ENCODE measurements around the gene KANK2. TPM values are rescaled to one million over a fixed set of nuclear protein-coding genes. Genes with fewer than 3 reads are reported as not detected.
A peak's percentile ranks its signal among the peaks of the same experiment; 100 is the strongest.

KANK2 gene
- total RNA-seq, 2 donors from 2014 or later: 74.2 to 87.7 TPM

- no peaks in the 10 kb centered on the region for H3K27me3 Mint-ChIP-seq (ENCODE audit: insufficient read depth)
- Histone ChIP-seq H3K4me3 (ENCODE audit: low read length) (peak within 1 kb of the TSS; percentile 92), H3K27me3 (ENCODE audit: control insufficient read depth, insufficient read depth, low read length, poor library complexity, severe bottlenecking) (no peaks in the 10 kb centered on the region), H3K27ac (ENCODE audit: low read depth, low read length) (no peak within 1 kb of the TSS), H3K9ac (ENCODE audit: extremely low read depth, low read length, poor library complexity, severe bottlenecking) (peak within 1 kb of the TSS; percentile 75), H3K36me3 (ENCODE audit: control insufficient read depth, insufficient read depth, low read length) (peaks cover 7% of the 10 kb centered on the region), H3K9me3 (ENCODE audit: control insufficient read depth, low read length) (no peaks in the 10 kb centered on the region), H3K4me1 (ENCODE audit: control insufficient read depth, insufficient read depth, low read length) (no peaks in the 10 kb centered on the region)
- peak; percentile 14 for TF ChIP-seq CTCF (conservative IDR thresholded peaks at IDR 0.05)
- peaks cover 11% of the 10 kb centered on the region for H3K4me1 Mint-ChIP-seq
- peak within 1 kb of the TSS; percentile 73 for H3K4me3 Mint-ChIP-seq
- no peaks in the 10 kb centered on the region for H3K9me3 Mint-ChIP-seq
- H3K27ac Mint-ChIP-seq: peak within 1 kb of the TSS; percentile 74
- 0 to 1% methylated on average over 25 to 50 of the region's 50 CpGs for WGBS, 2 experiments (ENCODE audit: insufficient coverage in 1 of 2, insufficient read length in 1 of 2)
- peaks cover 7% of the 10 kb centered on the region for H3K36me3 Mint-ChIP-seq (ENCODE audit: low read depth)
- DNase-seq: peak; percentile 99
These were observed 41.8 kb downstream of the KANK2 start, which contains the start of gene SPC24 for GRCh38 chr19:11155373-11156120. SPC24 (minus strand) TSS chr19:11155782; CDS start chr19:11155776, 6 bp downstream.

- H3K27me3 ChIP-seq (ENCODE audit: control insufficient read depth, insufficient read depth, low read length, poor library complexity, severe bottlenecking): no peaks in the 10 kb centered on the region
- no peak for TF ChIP-seq CTCF (conservative IDR thresholded peaks at IDR 0.05)
- H3K9me3 Mint-ChIP-seq: no peaks in the 10 kb centered on the region
- peak overlapping the region; percentile 75 for H3K9ac ChIP-seq (ENCODE audit: extremely low read depth, low read length, poor library complexity, severe bottlenecking)
- H3K27ac Mint-ChIP-seq: no peak overlapping the region
- no peaks in the 10 kb centered on the region for H3K4me1 ChIP-seq (ENCODE audit: control insufficient read depth, insufficient read depth, low read length)
- peaks cover 7% of the 10 kb centered on the region for H3K36me3 Mint-ChIP-seq (ENCODE audit: low read depth)
- no peak for DNase-seq
- H3K27me3 Mint-ChIP-seq (ENCODE audit: insufficient read depth): no peaks in the 10 kb centered on the region
- 57 to 66% methylated on average over 6 of the region's 6 CpGs for WGBS, 2 experiments (ENCODE audit: insufficient coverage in 1 of 2, insufficient read length in 1 of 2)
- H3K9me3 ChIP-seq (ENCODE audit: control insufficient read depth, low read length): no peaks in the 10 kb centered on the region
- H3K4me3 Mint-ChIP-seq: peak overlapping the region; percentile 73
- peak overlapping the region; percentile 92 for H3K4me3 ChIP-seq (ENCODE audit: low read length)
- no peak overlapping the region for H3K27ac ChIP-seq (ENCODE audit: low read depth, low read length)
- H3K4me1 Mint-ChIP-seq: peaks cover 11% of the 10 kb centered on the region
- peaks cover 7% of the 10 kb centered on the region for H3K36me3 ChIP-seq (ENCODE audit: control insufficient read depth, insufficient read depth, low read length)
These were observed 42.7 kb downstream of the KANK2 start for GRCh38 chr19:11154683-11155047.

DNA sequence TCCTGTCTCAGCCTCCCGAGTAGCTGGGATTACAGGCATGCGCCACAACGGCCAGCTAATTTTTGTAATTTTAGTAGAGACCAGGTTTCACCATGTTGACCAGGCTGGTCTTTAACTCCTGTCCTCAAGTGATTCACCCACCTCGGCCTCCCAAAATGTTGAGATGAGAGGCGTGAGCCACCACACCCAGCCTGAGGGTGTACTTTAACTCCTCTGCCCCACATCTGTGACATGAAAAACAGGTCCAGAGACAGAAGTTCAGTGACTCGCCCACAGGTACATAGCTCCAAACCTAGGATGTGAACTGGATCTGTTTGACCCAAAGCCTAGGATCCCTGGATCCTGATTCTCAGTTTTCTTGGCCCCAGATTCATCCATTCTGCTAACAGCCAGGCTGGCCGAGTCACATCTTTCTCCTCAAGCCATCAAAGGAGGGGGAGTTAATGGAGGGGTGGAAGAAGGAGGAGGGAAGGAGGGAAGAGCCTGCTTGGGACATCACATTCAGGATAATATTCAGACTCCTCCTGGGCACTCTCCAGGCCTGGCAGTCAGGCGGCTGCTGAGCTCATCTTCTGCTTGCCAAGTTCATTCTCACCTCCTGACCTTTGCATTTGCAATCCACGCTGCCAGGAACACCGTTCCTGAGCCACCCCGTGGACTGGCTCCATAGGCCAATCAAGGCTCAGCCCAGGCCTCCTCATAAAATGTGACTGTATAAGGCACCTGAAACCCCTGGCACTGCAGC lies 44.9 kb downstream of the KANK2 start:
- 93 to 96% methylated on average over 8 to 11 of the region's 11 CpGs for WGBS, 2 experiments (ENCODE audit: insufficient coverage in 1 of 2, insufficient read length in 1 of 2)

More for the DNA sequence above, 44.9 kb downstream of the KANK2 start:
- Histone ChIP-seq H3K4me3 (ENCODE audit: low read length) (no peak overlapping the region), H3K9ac (ENCODE audit: extremely low read depth, low read length, poor library complexity, severe bottlenecking) (no peak overlapping the region), H3K4me1 (ENCODE audit: control insufficient read depth, insufficient read depth, low read length) (no peaks in the 10 kb centered on the region), H3K9me3 (ENCODE audit: control insufficient read depth, low read length) (no peaks in the 10 kb centered on the region), H3K27me3 (ENCODE audit: control insufficient read depth, insufficient read depth, low read length, poor library complexity, severe bottlenecking) (no peaks in the 10 kb centered on the region), H3K27ac (ENCODE audit: low read depth, low read length) (no peak overlapping the region), H3K36me3 (ENCODE audit: control insufficient read depth, insufficient read depth, low read length) (peaks cover 13% of the 10 kb centered on the region)
- no peak for DNase-seq
- Mint-ChIP-seq H3K36me3 (ENCODE audit: low read depth) (peaks cover 15% of the 10 kb centered on the region), H3K9me3 (no peaks in the 10 kb centered on the region), H3K27ac (peak overlapping the region; percentile 72), H3K4me1 (peaks cover 10% of the 10 kb centered on the region), H3K4me3 (no peak overlapping the region), H3K27me3 (ENCODE audit: insufficient read depth) (no peaks in the 10 kb centered on the region)
- TF ChIP-seq CTCF (conservative IDR thresholded peaks at IDR 0.05): no peak
